WTC11 (cell line): ENCODE data around the gene POLR3B. TPM values are rescaled to one million over a fixed set of nuclear protein-coding genes. Genes with fewer than 3 reads are reported as not detected.
A peak's percentile ranks its signal among the peaks of the same experiment; 100 is the strongest.

Source experiments
- ATAC-seq: fragments of 200-7000 bp; cut with Tn5 transposase; 2 replicates; pipeline ENCODE4 v1.10.0; 2021; ENCODE audit warnings: mild to moderate bottlenecking, moderate library complexity
- CTCF ChIA-PET: fragments of 300-600 bp; sonication (Branson Sonifier 250); formaldehyde crosslinking; loops from one replicate; lab custom pipeline; 2021; ENCODE audit warnings: antibody characterized with exemption; lab: Charles Lee
- POLR2A ChIA-PET: fragments of 350-600 bp; sonication (Branson Sonifier 250); formaldehyde crosslinking; loops from one replicate; lab custom pipeline; 2021; ENCODE audit warnings: antibody characterized with exemption; lab: Charles Lee
- DNase-seq: peaks from one replicate; pipeline ENCODE4 v3.0.0; 2021; ENCODE audit warnings: low spot score
- H3K27ac Mint-ChIP-seq: 2 replicates; pipeline ENCODE4 v1.8.0; 2021; ENCODE audit warnings: mixed read lengths
- H3K27me3 Mint-ChIP-seq: 2 replicates; pipeline ENCODE4 v1.8.0; 2021; ENCODE audit warnings: low read depth, mild to moderate bottlenecking, moderate library complexity, mixed read lengths
- H3K36me3 Mint-ChIP-seq: 2 replicates; pipeline ENCODE4 v1.8.0; 2021; ENCODE audit warnings: mixed read lengths
- H3K4me1 Mint-ChIP-seq: 2 replicates; pipeline ENCODE4 v1.8.0; 2022; ENCODE audit warnings: mixed read lengths
- H3K4me3 Mint-ChIP-seq: 2 replicates; pipeline ENCODE4 v1.8.0; 2021; ENCODE audit warnings: mild to moderate bottlenecking, moderate library complexity, mixed read lengths
- H3K9me3 Mint-ChIP-seq: 2 replicates; pipeline ENCODE4 v1.8.0; 2021; ENCODE audit warnings: mixed read lengths
- AFF4 ChIP-seq: sonication (generic); formaldehyde crosslinking; IDR thresholded peaks from 2 replicates; pipeline ENCODE4 v1.8.1; 2023; ENCODE audit warnings: mild to moderate bottlenecking, missing genetic modification reagents, borderline replicate concordance
- ATF1 ChIP-seq: sonication (generic); formaldehyde crosslinking; IDR thresholded peaks from 2 replicates; pipeline ENCODE4 v1.8.1; 2023; ENCODE audit warnings: mild to moderate bottlenecking, moderate library complexity, missing genetic modification reagents
- CREB1 ChIP-seq: sonication (generic); formaldehyde crosslinking; IDR thresholded peaks from 2 replicates; pipeline ENCODE4 v1.8.0; 2023; ENCODE audit warnings: mild to moderate bottlenecking, missing genetic modification reagents
- FOXJ3 ChIP-seq: sonication (generic); formaldehyde crosslinking; IDR thresholded peaks from 2 replicates; pipeline ENCODE4 v1.9.0; 2021; ENCODE audit warnings: missing genetic modification reagents, mild to moderate bottlenecking, borderline replicate concordance
- FOXP1 ChIP-seq: sonication (generic); formaldehyde crosslinking; IDR thresholded peaks from 2 replicates; pipeline ENCODE4 v1.8.0; 2022; ENCODE audit warnings: missing genetic modification reagents, mild to moderate bottlenecking, moderate library complexity, borderline replicate concordance
- JAZF1 ChIP-seq: fragments of 250-450 bp; sonication (Bioruptor Pico); IDR thresholded peaks from 2 replicates; pipeline ENCODE4 v1.9.0; 2021; ENCODE audit warnings: moderate library complexity, mild to moderate bottlenecking, inconsistent platforms
- MXD4 ChIP-seq: fragments of 250-450 bp; sonication (Bioruptor Pico); IDR thresholded peaks from 2 replicates; pipeline ENCODE4 v1.8.0; 2021; ENCODE audit warnings: mild to moderate bottlenecking, moderate library complexity, borderline replicate concordance
- NFATC4 ChIP-seq: fragments of 250-450 bp; sonication (Bioruptor Pico); IDR thresholded peaks from 2 replicates; pipeline ENCODE4 v1.9.0; 2021; ENCODE audit warnings: mild to moderate bottlenecking
- NFE2L1 ChIP-seq: sonication (generic); formaldehyde crosslinking; IDR thresholded peaks from 2 replicates; pipeline ENCODE4 v1.8.1; 2023; ENCODE audit warnings: missing genetic modification reagents
- NR1H2 ChIP-seq: sonication (generic); formaldehyde crosslinking; IDR thresholded peaks from 2 replicates; pipeline ENCODE4 v1.9.0; 2021; ENCODE audit warnings: mild to moderate bottlenecking, moderate library complexity, missing genetic modification reagents
- OVOL2 ChIP-seq: fragments of 250-450 bp; sonication (Bioruptor Pico); IDR thresholded peaks from 2 replicates; pipeline ENCODE4 v1.9.0; 2021; ENCODE audit warnings: mild to moderate bottlenecking, borderline replicate concordance
- PREB ChIP-seq: sonication (generic); formaldehyde crosslinking; IDR thresholded peaks from 2 replicates; pipeline ENCODE4 v1.8.1; 2022; ENCODE audit warnings: mild to moderate bottlenecking, missing genetic modification reagents, moderate library complexity, borderline replicate concordance
- PRRX2 ChIP-seq: fragments of 250-450 bp; sonication (Bioruptor Pico); IDR thresholded peaks from 2 replicates; pipeline ENCODE4 v1.8.0; 2021; ENCODE audit warnings: mild to moderate bottlenecking
- RORB ChIP-seq: fragments of 250-450 bp; sonication (Bioruptor Pico); IDR thresholded peaks from 2 replicates; pipeline ENCODE4 v1.9.0; 2021; ENCODE audit warnings: mild to moderate bottlenecking
- SMAD3 ChIP-seq: sonication (generic); formaldehyde crosslinking; IDR thresholded peaks from 2 replicates; pipeline ENCODE4 v1.8.0; 2022; ENCODE audit warnings: missing genetic modification reagents, mild to moderate bottlenecking, borderline replicate concordance
- SMAD4 ChIP-seq: sonication (generic); formaldehyde crosslinking; IDR thresholded peaks from 2 replicates; pipeline ENCODE4 v1.8.0; 2022; ENCODE audit warnings: mild to moderate bottlenecking, missing genetic modification reagents
- TEAD1 ChIP-seq: sonication (generic); formaldehyde crosslinking; IDR thresholded peaks from 2 replicates; pipeline ENCODE4 v1.8.0; 2022; ENCODE audit warnings: mild to moderate bottlenecking, missing genetic modification reagents
- TEAD4 ChIP-seq: sonication (generic); formaldehyde crosslinking; IDR thresholded peaks from 2 replicates; pipeline ENCODE4 v1.8.0; 2022; ENCODE audit warnings: mild to moderate bottlenecking, missing genetic modification reagents
- TP53 ChIP-seq: sonication (generic); formaldehyde crosslinking; IDR thresholded peaks from 2 replicates; pipeline ENCODE4 v1.8.1; 2023; ENCODE audit warnings: mild to moderate bottlenecking, missing genetic modification reagents
- ZNF219 ChIP-seq: sonication (generic); formaldehyde crosslinking; IDR thresholded peaks from 2 replicates; pipeline ENCODE4 v1.8.0; 2023; ENCODE audit warnings: missing genetic modification reagents, mild to moderate bottlenecking, borderline replicate concordance
- ZNF232 ChIP-seq: sonication (generic); formaldehyde crosslinking; IDR thresholded peaks from 2 replicates; pipeline ENCODE4 v1.8.0; 2022; ENCODE audit warnings: mild to moderate bottlenecking, missing genetic modification reagents
- ZNF671 ChIP-seq: fragments of 250-450 bp; sonication (Bioruptor Pico); IDR thresholded peaks from 2 replicates; pipeline ENCODE4 v1.8.0; 2021; ENCODE audit warnings: mild to moderate bottlenecking
- total RNA-seq: library from RNA; stranded (reverse); gene quantifications from 3 replicates; pipeline ENCODE4 v1.2.3, GENCODE V29; 2021
- TF ChIP-seq, protein P1 (sequence below): sonication (generic); formaldehyde crosslinking; IDR thresholded peaks from 2 replicates; pipeline ENCODE4 v1.8.1; 2023; ENCODE audit warnings: mild to moderate bottlenecking, missing genetic modification reagents
- TF ChIP-seq, protein P2 (sequence below): sonication (generic); formaldehyde crosslinking; IDR thresholded peaks from 2 replicates; pipeline ENCODE4 v1.8.1; 2023; ENCODE audit warnings: mild to moderate bottlenecking, missing genetic modification reagents, moderate library complexity
- TF ChIP-seq, protein P3 (sequence below): fragments of 200-600 bp; IDR thresholded peaks from 2 replicates; pipeline ENCODE4 v1.8.0; 2022; ENCODE audit warnings: antibody characterized with exemption
- TF ChIP-seq, protein P4 (sequence below): fragments of 250-450 bp; sonication (Bioruptor Pico); IDR thresholded peaks from 2 replicates; pipeline ENCODE4 v1.9.0; 2021; ENCODE audit warnings: mild to moderate bottlenecking

POLR3B gene
- total RNA-seq, 1 experiment from 2014 or later, result 9.0 TPM

GRCh38 chr12:106357549-106358395 is at the start of gene POLR3B (continued):
- TF ChIP-seq OVOL2 (CRISPR knock-in tag), result no peak
- peak; percentile 62; the same call in 1 of the 2 replicates for TF ChIP-seq FOXP1 (CRISPR knock-in tag)
- no peak for TF ChIP-seq NR1H2 (CRISPR knock-in tag)
- no peak for TF ChIP-seq SMAD4 (CRISPR knock-in tag)
- TF ChIP-seq NFATC4 (CRISPR knock-in tag), result no peak
- TF ChIP-seq PRRX2 (CRISPR knock-in tag), result no peak
- 0 out of 2 replicates have a peak, but pooled peaks have one; percentile 46 for TF ChIP-seq SMAD3
- TF ChIP-seq TEAD1 (CRISPR knock-in tag), result peak; percentile 89; the same call in 1 of the 2 replicates
- TF ChIP-seq, protein P1, sequence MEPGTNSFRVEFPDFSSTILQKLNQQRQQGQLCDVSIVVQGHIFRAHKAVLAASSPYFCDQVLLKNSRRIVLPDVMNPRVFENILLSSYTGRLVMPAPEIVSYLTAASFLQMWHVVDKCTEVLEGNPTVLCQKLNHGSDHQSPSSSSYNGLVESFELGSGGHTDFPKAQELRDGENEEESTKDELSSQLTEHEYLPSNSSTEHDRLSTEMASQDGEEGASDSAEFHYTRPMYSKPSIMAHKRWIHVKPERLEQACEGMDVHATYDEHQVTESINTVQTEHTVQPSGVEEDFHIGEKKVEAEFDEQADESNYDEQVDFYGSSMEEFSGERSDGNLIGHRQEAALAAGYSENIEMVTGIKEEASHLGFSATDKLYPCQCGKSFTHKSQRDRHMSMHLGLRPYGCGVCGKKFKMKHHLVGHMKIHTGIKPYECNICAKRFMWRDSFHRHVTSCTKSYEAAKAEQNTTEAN (CRISPR knock-in tag), result no peak
- TF ChIP-seq JAZF1 (CRISPR knock-in tag), result no peak
- TF ChIP-seq NFE2L1 (CRISPR knock-in tag), result no peak
- TF ChIP-seq PREB (CRISPR knock-in tag), result no peak
- TF ChIP-seq, protein P2, sequence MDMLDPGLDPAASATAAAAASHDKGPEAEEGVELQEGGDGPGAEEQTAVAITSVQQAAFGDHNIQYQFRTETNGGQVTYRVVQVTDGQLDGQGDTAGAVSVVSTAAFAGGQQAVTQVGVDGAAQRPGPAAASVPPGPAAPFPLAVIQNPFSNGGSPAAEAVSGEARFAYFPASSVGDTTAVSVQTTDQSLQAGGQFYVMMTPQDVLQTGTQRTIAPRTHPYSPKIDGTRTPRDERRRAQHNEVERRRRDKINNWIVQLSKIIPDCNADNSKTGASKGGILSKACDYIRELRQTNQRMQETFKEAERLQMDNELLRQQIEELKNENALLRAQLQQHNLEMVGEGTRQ, result no peak
- no peak; the same call in 1 of the 2 replicates for TF ChIP-seq TEAD4 (CRISPR knock-in tag)
- no peak for TF ChIP-seq ZNF671 (CRISPR knock-in tag)
- peak; percentile 79; the same call in 1 of the 2 replicates for TF ChIP-seq ZNF232
- no peak for TF ChIP-seq ZNF219
- TF ChIP-seq, protein P3, sequence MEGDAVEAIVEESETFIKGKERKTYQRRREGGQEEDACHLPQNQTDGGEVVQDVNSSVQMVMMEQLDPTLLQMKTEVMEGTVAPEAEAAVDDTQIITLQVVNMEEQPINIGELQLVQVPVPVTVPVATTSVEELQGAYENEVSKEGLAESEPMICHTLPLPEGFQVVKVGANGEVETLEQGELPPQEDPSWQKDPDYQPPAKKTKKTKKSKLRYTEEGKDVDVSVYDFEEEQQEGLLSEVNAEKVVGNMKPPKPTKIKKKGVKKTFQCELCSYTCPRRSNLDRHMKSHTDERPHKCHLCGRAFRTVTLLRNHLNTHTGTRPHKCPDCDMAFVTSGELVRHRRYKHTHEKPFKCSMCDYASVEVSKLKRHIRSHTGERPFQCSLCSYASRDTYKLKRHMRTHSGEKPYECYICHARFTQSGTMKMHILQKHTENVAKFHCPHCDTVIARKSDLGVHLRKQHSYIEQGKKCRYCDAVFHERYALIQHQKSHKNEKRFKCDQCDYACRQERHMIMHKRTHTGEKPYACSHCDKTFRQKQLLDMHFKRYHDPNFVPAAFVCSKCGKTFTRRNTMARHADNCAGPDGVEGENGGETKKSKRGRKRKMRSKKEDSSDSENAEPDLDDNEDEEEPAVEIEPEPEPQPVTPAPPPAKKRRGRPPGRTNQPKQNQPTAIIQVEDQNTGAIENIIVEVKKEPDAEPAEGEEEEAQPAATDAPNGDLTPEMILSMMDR, result peak; percentile 52
- 0 out of 2 replicates have a peak, but pooled peaks have one; percentile 58 for TF ChIP-seq CREB1 (CRISPR knock-in tag)

DNA sequence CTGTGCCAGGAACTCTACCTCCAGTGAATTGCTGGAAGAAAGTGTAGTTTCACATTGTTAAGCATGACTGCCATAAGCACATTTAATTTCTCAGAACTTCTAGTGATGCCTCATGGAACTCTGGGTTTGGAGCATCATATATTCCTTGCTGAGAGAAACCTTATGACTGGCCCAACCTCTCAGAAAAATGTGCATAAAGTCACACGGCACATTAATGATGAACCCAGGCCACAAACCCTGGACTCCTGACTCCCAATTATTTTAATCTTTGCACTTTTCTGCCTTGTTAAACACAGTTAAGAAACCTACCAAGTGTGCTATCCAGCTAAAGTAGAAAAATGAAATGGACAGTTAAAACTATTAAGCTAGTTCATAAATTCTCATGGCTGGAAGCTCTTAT is 49.4 kb upstream of the POLR3B start:
- H3K27me3 Mint-ChIP-seq, result no peaks in the 10 kb centered on the region; the same call in 1 of the 2 replicates
- H3K9me3 Mint-ChIP-seq, result no peaks in the 10 kb centered on the region
- ChIA-PET CTCF (no interaction called here), POLR2A (no interaction called here)
- ATAC-seq (no peak), DNase-seq (no peak)
- H3K4me1 Mint-ChIP-seq, result peaks cover 27% of the 10 kb centered on the region
- no peak overlapping the region for H3K4me3 Mint-ChIP-seq
- H3K27ac Mint-ChIP-seq, result no peak overlapping the region
- no peaks in the 10 kb centered on the region for H3K36me3 Mint-ChIP-seq
- TF ChIP-seq RORB (CRISPR knock-in tag) (no peak), AFF4 (CRISPR knock-in tag) (no peak), ATF1 (CRISPR knock-in tag) (no peak), MXD4 (no peak), FOXJ3 (CRISPR knock-in tag) (no peak), TP53 (no peak)
- TF ChIP-seq, protein P1 (CRISPR knock-in tag), result no peak
- TF ChIP-seq, protein P4, sequence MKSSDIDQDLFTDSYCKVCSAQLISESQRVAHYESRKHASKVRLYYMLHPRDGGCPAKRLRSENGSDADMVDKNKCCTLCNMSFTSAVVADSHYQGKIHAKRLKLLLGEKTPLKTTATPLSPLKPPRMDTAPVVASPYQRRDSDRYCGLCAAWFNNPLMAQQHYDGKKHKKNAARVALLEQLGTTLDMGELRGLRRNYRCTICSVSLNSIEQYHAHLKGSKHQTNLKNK (CRISPR knock-in tag), result no peak
- TF ChIP-seq, protein P2, result no peak
